KG1 (cell line): ENCODE data around the gene SEZ6L.

Source experiments
- DNase-seq: peaks from one replicate; lab custom pipeline; 2025; lab: John Stamatoyannopoulos, UW

The SEZ6L gene

DNA sequence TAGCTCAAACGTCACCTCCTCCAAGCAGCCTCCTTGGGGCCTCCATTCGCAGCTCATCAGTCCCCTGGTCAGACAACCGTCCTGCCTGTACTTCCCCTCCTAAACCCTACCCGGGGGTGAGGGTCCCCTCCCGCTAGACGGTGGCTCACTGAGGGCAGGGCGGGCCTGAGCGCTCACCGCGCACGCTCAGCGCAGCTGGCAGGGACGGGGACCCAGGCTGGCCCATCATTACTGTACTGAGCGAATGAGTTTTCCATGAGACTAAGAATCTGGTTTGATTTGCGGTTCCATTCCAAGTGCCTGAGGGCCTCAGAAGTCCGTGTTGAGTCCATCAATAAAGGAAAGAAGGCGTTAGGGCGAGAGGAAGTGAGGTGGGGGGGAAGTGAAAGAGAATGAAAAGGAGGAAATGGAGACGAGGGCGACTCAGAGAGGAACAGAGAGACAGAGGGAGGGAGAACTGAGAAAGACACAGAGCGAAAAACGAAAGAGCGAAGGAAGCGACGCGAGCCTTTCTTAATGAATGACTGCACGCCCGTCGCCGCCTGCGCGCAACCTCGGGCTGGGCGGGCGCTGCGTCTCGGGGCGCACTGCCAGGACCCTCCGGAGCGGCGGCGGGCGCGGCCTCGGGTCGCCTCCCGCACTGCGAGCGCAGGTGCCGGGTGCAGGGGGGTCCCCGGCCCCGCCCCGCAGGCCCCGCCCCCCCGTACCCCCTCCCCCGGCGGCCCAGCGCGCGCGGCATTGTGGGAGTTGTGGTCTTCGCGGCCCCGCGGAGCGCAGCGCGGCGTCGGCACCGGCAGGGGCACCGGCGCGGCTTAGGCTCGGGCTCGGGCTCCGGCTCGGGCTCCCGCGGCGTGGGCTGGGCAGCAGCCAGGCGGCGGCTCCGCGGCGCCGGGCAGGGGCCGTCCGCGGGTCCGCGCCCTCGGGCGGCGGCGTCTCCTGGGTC, 259.5 kb downstream of the SEZ6L start, which contains the start of gene ASPHD2:
Gene ASPHD2 (plus strand): TSS at position 746 of the 943 bp plus-strand sequence. CDS start 4,356 bp downstream, outside the sequence.
- peak; percentile 53 for DNase-seq

DNA sequence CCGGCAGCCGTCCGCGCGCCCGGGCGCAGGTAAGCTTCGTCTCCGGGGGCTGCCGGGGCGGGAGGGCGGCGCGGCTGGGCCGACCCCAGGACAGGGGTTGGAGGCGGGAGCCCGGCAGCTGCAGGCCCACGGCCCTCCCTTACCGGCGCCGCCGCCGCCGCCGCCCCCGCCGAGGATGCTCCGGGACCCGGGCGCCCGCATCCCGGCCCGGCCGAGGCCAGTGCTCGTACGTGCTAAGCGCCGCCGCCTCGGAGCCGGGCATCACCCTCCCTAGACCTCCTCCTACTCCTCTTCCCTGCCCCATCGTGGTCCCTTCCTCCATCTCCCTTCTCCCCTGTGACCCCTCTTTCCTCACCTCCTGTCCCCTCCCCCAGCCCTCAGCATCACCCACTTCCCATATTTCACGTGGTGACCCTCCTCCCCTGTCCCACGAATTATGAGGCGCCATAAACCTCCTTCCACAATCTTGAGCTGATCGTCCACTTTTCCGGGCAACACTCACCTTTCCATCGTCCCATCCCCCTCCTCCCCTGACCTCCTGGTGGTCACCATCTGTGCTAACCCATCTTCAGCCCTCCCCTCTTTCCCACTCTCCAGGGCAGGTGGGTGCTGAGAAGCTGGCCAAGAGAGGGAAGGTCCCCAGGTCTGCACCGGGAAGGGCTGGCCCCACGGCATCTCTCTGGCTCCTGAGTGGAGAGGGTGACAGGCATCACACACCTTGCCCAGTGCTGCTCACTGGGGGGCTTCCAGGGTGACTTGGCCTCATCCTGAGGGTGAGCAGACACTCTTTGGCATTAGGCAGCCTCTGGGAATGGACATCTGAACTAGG, 260.4 kb downstream of the SEZ6L start:
- DNase-seq = no peak

DNA sequence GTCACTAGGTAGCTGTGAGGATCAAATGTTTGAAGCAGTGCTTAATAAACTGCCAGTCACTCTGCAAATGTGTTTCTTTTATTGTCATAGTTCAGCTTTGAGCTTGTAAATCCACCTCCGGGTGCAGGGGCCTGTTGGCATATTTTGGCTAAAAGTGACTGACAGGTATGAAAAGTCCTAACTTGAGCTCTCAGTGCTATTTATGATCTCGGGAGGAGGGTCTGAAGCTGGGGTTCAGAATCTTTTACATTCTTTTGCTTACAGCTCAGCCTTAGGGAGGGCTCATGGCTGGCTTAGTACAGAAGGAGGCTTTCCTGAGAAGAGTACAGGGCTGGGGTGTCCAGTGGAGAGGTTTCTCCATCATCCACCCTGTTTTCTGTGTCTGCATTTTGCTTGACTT, 261.3 kb downstream of the SEZ6L start:
- no peak for DNase-seq

DNA sequence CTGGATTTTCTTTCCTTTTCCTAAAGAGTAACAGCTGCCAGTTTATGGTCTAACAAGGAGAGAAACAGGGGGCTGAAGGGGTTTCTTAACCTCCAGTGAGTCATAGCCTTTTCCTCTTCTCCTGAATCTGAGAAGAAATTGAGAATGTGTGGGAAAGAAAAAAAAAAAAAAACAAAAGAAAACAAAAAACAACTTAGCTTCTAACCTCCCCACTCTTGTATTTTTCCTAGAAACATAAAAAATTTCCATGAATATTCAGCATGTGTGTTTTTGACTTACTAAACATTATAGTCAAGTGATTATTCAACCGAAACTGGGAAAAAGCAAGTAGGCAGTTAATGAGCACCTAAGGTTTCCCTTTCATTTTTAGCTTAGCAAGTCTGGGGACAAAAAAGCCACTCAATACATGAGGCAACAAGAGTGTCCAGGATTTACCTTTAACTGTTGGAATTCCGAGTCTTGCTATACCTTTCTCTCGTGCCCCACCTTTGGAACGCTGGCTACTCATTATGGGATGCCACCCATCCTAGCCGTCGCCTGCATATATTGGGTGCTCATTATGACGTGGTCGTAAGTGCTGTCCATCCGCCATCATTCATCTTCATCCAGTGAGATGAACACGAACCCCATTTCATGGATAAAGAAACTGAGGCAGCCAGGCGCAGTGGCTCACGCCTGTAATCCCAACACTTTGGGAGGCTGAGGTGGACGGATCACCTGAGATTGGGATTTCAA, 262.2 kb downstream of the SEZ6L start:
- no peak for DNase-seq

DNA sequence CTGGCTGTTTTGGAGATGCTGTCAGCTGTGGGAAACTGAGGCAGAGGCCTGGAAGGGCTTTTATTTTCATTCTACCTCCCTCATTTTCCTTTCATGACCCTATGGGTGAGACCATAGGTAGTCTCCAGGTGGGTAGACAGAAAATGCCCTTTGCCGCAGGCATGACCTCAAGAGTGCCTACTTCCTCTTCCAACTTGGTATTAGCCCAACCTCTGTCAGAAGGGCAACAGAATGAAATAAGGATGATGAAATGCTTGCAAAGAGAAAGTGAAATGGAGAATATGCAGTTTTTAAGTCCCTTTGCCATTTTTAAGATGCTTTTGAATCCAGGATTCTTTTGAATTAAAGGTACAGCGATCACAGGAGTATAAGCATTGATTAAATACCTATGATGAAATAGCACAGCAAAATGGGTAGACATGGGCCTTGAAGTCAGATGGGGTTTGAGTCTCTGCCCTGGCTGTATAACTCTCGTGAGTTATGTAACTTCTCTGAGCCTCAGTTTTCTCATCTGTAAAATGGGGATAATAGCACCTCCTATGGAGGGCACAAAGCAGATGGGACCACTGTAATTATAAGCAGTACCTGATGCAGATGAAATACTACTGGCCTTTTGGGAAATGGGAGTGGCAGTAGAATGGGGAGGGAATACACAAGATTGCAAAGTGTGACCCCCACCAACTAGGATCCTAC, 263.5 kb downstream of the SEZ6L start:
- DNase-seq = peak; percentile 10
